Spleen (tissue), 7 donors: Measurements from ENCODE around the gene MEF2A.

Source experiments
- CTCF ChIP-seq, 11 experiments: fragments of 200-600 bp in 7 of 11; fragments of 450-650 bp in 4 of 11; sonication (generic) in 4 of 11; IDR thresholded peaks in 8 of 11; conservative IDR thresholded peaks in 3 of 11; 1 replicate in 7 of 11; 2 replicates in 4 of 11; pipeline versions ENCODE4 v1.4.0 to v1.8.0; 2016 to 2021; ENCODE audit warnings: antibody characterized with exemption in 11 of 11, inconsistent platforms in 4 of 11, mild to moderate bottlenecking in 1 of 11
- POLR2A ChIP-seq, 3 donors: fragments of 450-650 bp; IDR thresholded peaks; one replicate each; pipeline ENCODE4 v1.5.1; 2017; ENCODE audit warnings: antibody characterized with exemption in 3 of 3, mild to moderate bottlenecking in 1 of 3
- POLR2AphosphoS5 ChIP-seq, 3 donors: sonication (generic); formaldehyde crosslinking; IDR thresholded peaks; one replicate each; pipeline ENCODE4 v1.5.1; 2017; ENCODE audit warnings: antibody characterized with exemption in 3 of 3
- donor health status: DM: no; HTN: no; CAD: no; lungs with moderate emphysema.
- donor health status: DM: no; HTN: no; CAD: no.
- donor health status: DM: no; HTN: no; CAD: no.

DNA sequence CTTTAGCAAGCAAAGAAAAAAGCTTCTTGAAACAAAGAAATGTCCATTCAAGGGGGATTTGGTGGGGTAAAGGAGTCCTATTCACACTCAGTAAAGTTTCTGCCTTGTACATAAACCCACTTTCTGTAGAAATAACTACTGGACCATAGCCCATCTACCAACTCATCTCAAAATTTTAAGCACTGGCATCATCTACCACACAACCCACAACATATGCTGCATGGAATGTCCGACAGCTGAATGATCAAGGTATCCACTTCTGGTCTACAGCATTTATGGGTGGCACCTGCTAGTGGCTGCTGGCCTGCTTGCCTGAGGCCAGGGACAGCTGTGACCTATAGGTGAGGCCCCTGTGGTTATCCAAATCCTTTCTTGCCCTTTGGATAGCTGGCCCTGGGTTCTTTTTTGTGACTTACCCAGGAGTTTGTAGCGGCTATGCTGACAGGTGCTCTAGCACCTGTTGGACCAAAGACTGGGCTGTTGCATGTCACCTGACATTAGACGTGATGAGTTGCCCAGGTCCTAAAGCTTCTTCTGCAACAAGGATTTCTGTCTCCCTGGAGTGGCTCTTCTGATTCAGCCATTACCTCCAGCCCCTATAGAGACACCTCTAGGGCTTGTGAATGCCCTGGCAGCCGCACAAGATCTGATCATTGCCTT, 19.2 kb upstream of the MEF2A start:
- TF ChIP-seq CTCF (IDR thresholded peaks at IDR 0.05 in 8 of 11, conservative IDR thresholded peaks at IDR 0.05 in 3 of 11) = no peak
- no peak for TF ChIP-seq POLR2A (IDR thresholded peaks at IDR 0.05)
- TF ChIP-seq POLR2AphosphoS5 (IDR thresholded peaks at IDR 0.05) = no peak
